T-helper 2 cell (primary cell): ENCODE data around the gene GJB2.

ENCODE experiments used
- DNase-seq, 5 experiments: peaks; one replicate each; pipeline versions ENCODE4 v3.0.0 to v3.0.0-alpha.2; 2012 to 2022
- total RNA-seq, 2 donors: gene quantifications; one replicate each; lab custom pipeline; 2026; lab: John Stamatoyannopoulos, UW

The GJB2 gene
- 0 to 0.20 reads per million in 2 donors for total RNA-seq

DNA sequence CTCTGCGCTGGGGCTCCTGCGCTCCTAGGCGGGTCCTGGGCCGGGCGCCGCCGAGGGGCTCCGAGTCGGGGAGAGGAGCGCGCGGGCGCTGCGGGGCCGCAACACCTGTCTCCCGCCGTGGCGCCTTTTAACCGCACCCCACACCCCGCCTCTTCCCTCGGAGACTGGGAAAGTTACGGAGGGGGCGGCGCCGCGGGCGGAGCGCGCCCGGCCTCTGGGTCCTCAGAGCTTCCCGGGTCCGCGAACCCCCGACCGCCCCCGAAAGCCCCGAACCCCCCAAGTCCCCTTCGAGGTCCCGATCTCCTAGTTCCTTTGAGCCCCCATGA lies at the start of gene GJB2:
TSS of gene GJB2 (minus strand) at position 103 of the 326 bp plus-strand sequence. CDS start 3,357 bp downstream, outside the sequence.
- DNase-seq: peak in 2 of 5 experiments; percentile 18 to 40

DNA sequence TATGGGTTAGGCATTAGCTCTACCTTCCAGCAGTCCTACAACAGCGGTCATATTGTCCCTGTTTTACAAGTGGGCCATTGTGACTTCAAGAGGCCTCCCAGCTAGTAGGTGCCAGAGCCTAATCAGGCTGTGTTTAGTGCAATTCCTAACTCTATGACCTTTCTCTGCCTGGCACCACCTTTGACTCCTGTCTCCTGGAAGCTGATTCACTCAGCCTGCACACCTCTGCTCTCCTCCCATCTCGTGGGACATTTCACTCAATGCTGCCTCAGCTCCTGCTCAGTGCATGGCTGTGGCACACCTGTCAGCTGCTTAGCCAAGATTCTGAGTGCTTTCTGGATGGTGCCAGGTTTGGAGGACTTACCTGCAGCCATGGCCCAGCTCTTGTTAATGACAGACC lies 48.9 kb upstream of the GJB2 start:
- no peak for DNase-seq

DNA sequence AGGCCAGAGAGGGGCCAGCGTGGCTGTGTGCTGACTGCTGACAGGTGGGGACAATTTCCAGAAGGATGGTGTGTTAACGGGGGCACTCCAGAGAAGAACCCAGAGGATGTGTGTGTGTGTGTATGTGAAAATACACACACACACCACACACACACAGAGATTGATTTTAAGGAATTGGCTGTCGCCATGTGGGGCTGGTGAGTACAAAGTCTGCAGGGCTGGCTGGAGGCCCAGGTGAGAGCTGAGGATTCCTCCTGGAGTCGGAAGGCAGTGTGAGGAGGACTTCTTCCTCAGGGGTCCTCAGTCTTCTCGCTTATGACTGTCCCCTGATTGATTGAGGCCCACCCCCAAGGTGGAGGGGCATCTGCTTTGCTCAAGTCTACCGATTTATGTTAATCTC lies 47.0 kb upstream of the GJB2 start:
- no peak for DNase-seq

GRCh38 chr13:20232556-20233277 lies 40.0 kb upstream of the GJB2 start:
- DNase-seq: no peak

DNA sequence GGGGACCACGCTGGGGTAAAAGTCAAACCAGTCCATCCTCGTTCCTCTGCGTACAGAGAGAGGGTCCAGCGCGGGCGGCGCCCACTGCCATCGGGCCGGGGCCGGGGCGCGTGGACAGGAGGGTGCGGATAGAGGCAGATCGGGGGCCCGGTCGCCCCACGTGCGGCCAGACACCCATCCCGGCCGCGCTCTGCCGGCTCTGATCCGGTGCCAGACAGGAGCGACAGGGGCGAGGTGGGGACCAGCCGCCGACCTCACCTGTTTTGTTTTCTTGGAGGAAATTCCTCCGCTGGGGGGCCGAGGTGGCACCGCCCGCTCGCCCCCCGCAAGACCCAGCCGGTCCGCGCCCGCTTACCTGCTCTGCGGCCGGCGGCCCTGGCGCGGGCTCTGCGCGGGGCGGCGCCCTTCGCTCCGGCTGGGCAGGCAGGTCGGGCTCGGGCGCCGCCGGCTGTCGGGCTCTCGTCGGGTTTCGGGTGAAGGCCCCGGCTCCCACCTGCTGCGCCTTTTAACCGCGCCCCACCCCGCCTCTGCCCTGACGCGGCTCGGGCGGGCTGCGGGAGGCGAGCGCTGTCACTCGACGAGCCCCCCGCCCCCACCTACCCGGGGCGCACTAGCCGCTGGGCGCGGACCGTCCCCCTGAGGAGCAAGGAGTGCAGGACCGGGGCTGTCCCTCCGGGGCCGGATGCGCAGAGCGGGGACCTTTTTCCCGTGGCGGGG lies 39.3 kb upstream of the GJB2 start, which contains the start of gene GJB6:
TSS of gene GJB6 (minus strand) at position 481 of the 717 bp plus-strand sequence. CDS start 8,839 bp downstream, outside the sequence.
- peak in 1 of 5 experiments; percentile 73 for DNase-seq

DNA sequence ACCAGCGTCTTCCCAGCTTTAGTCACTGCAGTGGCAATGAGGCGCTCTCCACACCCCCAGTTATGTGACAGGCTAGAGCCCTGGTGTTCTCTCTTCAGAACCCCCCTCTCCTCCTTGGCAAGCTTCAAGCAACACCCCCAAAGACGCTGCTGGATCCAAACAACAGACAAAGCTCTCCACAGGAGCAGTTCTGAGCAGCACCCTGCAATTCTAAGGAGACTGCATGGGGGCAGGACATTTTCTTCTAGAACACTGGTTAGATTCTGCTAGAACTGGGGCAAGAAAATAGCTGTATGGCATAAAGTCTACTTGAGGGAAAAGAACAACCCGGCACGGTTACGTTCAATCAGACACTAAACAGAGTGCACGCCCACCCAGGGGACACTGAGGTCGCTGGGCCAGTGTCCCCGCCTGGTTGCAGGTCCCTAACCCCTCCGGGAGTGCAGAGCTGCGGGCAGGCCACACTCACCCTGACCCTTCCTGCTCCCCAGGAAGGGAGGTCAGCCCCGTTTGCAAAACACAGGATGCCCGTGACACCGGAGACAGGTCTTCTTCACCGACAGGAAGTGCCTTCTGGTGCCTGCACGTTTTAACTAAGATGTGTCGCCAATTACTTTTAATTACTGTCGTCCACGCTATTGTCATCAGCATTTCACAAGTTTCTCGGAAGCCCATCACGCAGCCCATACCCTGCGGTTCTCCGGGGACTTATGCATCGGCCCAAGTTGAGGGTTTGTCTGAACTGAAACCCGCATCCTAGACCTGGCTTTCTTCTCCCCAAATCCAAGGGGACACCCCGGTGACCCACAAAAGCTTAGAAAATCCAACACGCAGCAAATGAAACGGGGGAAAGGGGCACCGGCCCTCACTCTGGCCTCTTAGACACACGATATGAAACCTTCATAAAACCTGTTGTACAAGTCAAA lies 38.4 kb upstream of the GJB2 start:
- DNase-seq: peak in 1 of 5 experiments; percentile 67

GRCh38 chr13:20227730-20228129 lies 35.0 kb upstream of the GJB2 start:
- no peak for DNase-seq

GRCh38 chr13:20227288-20227687 lies 34.5 kb upstream of the GJB2 start:
- no peak for DNase-seq

GRCh38 chr13:20222553-20222952 lies 29.8 kb upstream of the GJB2 start:
- DNase-seq: peak in 1 of 5 experiments; percentile 87

DNA sequence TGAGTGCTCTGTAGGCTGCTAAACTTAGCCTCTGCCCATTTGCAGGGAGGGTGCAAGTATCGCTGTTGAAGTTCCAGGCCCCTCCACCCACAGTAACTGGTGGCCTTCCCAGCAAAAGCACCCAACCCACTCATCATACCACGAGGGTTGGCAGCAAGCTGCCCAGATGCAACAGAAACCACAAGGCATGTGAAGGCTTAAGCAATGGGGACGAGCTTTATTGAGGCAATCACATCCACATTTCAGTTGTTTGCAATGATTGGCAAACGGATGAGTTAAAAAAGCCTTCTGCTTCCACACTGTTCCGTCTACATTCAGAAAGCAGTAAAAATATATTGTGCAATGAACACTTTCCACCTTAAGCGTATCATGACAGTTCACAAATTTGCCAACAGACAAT lies 29.0 kb upstream of the GJB2 start:
- peak in 1 of 5 experiments; percentile 45 for DNase-seq

DNA sequence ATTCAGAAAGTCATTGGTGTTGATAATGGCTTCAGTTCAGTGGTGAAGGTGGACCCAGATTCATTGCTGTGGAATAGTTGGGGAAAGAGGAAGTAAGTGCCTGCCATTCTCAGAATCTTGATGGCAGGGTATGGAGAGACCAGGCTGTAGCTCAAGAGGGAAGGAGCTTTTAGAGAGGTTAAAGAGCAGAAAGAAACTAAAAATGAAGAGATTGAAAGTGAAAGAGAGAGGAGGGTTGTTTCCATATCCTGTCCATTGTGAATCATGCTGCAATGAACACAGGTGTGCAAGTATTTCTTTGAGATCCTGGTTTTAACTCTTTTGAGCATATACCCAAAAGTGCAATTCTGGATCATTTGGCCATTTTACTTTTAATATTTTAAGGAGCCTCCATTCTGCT lies 26.8 kb upstream of the GJB2 start:
- peak in 1 of 5 experiments; percentile 66 for DNase-seq

GRCh38 chr13:20217168-20217567 lies 24.4 kb upstream of the GJB2 start:
- DNase-seq: no peak

GRCh38 chr13:20209948-20210347 lies 17.2 kb upstream of the GJB2 start:
- no peak for DNase-seq

GRCh38 chr13:20206698-20207235 lies 14.0 kb upstream of the GJB2 start:
- DNase-seq: no peak

- no peak for DNase-seq
These were observed 13.4 kb upstream of the GJB2 start for GRCh38 chr13:20206065-20206697.

DNA sequence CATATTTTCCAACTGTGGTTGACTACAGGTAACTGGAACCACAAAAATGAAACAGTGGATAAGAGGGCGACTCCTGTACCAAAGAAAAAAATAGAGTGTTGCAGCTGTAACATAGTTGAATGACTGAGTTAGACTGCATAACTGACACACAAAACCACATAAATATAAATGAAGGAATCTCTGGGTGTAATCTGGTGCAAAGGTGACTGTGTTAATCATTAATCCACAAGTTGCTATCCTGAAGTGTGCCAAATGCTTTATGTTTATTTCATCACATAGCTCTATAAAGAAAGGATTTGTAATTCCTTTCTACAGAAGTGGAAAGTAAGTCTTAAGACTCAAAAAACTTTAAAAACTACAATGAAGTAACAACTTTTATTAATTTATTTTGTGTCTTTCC lies 6.0 kb upstream of the GJB2 start:
- DNase-seq: no peak

GRCh38 chr13:20197361-20197834 lies 4.7 kb upstream of the GJB2 start:
- DNase-seq: peak in 1 of 5 experiments; percentile 70

GRCh38 chr13:20195801-20196200 lies 3.1 kb upstream of the GJB2 start:
- no peak for DNase-seq

GRCh38 chr13:20193907-20194631 lies 1.3 kb upstream of the GJB2 start:
- DNase-seq: peak in 1 of 5 experiments; percentile 51

DNA sequence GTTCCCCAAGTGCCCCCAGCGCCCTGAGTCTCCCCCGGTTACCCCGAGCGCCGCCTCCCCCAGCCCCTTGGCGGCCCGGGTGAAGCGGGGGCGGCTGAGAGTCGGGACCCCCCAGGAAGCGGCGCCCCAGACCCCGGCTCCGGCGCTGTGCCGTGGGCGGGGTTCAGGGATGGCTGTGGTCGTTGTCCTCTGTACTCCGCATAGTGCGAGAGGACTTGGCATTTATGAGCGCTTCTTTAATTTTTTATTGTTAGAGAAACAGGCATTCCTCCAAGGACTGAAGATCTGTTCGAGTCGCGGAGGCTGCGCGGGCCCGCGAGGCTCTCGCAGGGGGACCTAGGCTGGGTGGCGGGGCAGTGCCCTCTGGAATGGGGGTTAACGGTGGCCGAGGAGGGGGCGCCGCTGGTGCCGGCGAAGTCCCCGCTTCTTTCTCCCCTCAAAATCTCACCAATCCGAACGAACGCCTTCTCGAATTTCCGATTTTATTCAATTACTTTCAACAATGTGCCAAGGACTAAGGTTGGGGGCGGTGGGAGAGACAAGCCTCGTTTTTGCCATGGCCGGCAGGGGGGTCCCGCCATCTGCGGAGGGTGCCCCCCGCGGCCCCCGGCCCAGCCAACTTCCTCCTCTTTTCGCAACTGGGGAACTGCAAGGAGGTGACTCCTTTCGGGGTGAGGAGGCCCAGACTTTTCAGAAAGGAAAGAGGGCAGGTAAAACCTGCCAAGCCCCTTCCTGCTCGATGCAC lies 596 bp upstream of the GJB2 start:
- DNase-seq: peak in 1 of 5 experiments; percentile 26
